ENCODE measurements around the gene BEND7.

The BEND7 gene

DNA sequence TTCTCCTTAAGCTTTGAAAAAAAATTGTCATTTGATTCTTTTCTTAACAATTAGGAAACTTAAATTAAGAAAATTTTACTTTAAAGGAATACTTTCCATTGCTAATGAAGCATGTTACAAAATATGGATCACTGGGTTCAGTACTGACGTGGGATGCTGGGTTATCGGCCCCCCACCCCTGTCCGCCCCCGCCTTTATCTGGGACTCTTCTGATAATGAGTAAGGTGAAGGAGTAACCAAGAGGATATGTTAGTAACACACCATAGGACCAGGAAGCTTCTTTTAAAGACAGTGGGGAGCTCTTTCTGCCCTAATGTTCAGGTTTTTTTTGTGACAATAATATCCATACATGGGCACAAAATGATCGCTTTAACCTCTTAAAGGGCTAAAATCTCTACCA, 29.7 kb downstream of the BEND7 start:
- DNase-seq (ENCODE audit: low spot score) = no peak
- TF ChIP-seq CTCF (IDR thresholded peaks at IDR 0.05; ENCODE audit: extremely low read depth, insufficient read depth, missing control alignments) = no peak
- in situ Hi-C loops (cut with MboI; ENCODE audit: low pct_unique_long_range_greater_than_20kb, low sequenced_read_pairs, unreplicated experiment) = no loop called here

DNA sequence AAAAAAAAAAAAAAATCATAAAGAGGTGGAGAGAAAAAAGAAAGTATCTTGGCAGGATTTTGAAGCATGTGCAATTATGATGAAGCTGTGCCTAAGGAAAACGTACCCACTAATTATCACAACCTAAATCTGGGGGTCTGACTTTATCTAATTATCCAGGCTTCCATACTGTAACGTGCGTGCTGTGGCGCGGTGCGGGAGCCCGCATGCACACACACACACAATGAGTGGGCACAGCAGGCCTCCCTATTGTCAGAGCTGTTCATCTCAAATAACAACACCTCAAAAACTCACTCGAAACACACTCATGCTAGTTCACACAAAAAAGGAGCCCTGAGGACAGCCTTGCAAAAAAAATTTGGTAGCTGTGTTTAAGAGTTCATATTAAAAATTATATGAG, 31.9 kb downstream of the BEND7 start:
- DNase-seq (ENCODE audit: low spot score) = no peak
- TF ChIP-seq CTCF (IDR thresholded peaks at IDR 0.05; ENCODE audit: extremely low read depth, insufficient read depth, missing control alignments) = no peak
- in situ Hi-C loops (cut with MboI; ENCODE audit: low pct_unique_long_range_greater_than_20kb, low sequenced_read_pairs, unreplicated experiment) = no loop called here

DNA sequence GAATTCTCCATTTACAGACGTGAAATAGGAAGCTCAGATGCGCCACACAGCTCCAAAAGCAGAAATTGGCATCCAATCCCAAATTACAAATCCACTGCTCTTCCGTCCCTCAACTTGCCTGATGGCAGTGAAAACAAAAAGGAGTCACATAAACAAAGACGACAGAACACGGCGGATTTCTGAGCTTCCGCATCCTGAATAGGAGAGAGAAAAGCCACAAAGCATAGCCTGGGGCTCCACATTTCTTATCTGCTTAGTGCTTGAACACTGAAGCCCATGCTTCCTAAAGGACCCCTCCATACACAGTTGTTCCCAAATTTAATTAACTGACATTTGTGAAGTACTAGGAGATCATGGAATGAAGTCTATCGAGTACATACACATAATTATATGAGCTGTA, 32.6 kb downstream of the BEND7 start:
- no peak for DNase-seq (ENCODE audit: low spot score)
- TF ChIP-seq CTCF (IDR thresholded peaks at IDR 0.05; ENCODE audit: extremely low read depth, insufficient read depth, missing control alignments) = no peak
- in situ Hi-C loops (cut with MboI; ENCODE audit: low pct_unique_long_range_greater_than_20kb, low sequenced_read_pairs, unreplicated experiment) = no loop called here

DNA sequence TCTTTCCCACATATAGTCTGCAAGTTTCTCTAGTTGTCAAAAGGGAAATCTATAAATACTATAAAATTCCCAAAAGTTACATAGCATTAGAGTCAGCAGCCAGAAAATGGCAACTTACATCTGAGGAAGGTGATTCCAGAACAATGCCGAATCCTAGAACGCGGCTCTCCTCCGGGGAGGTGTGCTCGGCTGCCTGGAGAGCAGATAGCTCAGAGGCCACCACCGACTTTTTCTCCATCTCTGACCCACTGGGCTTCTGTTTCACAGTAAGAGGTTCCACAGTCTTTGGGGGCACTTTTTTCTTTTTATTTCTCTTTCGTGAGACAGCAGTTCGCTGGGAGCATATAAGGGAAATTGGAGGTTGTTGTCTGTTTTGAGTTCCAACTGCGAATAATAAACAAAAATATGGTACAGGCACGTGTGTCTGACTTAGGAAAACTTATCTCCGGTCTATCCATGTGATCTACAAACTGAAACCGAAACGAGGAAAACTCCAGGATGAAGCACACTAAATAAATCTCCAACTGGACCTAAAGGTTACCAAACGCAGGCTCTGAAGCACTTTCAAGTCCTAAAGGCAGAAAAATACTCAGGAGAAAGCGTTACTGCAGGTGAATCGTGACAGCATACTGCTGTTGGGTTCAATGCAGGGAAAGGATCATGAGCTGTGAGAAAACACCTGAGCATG, 36.2 kb downstream of the BEND7 start:
- in situ Hi-C loops (cut with MboI; ENCODE audit: low pct_unique_long_range_greater_than_20kb, low sequenced_read_pairs, unreplicated experiment) = no loop called here
- no peak for TF ChIP-seq CTCF (IDR thresholded peaks at IDR 0.05; ENCODE audit: extremely low read depth, insufficient read depth, missing control alignments)
- DNase-seq (ENCODE audit: low spot score) = no peak

GRCh38 chr10:13491747-13492360, 37.0 kb downstream of the BEND7 start:
- DNase-seq (ENCODE audit: low spot score) = no peak
- in situ Hi-C loops (cut with MboI; ENCODE audit: low pct_unique_long_range_greater_than_20kb, low sequenced_read_pairs, unreplicated experiment) = no loop called here
- no peak for TF ChIP-seq CTCF (IDR thresholded peaks at IDR 0.05; ENCODE audit: extremely low read depth, insufficient read depth, missing control alignments)

GRCh38 chr10:13490503-13490902, 38.3 kb downstream of the BEND7 start:
- in situ Hi-C loops (cut with MboI; ENCODE audit: low pct_unique_long_range_greater_than_20kb, low sequenced_read_pairs, unreplicated experiment) = no loop called here
- DNase-seq (ENCODE audit: low spot score) = no peak

More at GRCh38 chr10:13490503-13490902, 38.3 kb downstream of the BEND7 start:
- no peak for TF ChIP-seq CTCF (IDR thresholded peaks at IDR 0.05; ENCODE audit: extremely low read depth, insufficient read depth, missing control alignments)
